HCEC 1CT (cell line): ENCODE results near the gene PSG11.
"Not testable (repeated sequence)": the region's sequence is repeated elsewhere in the genome, so short reads cannot be mapped to it uniquely, and the experiment has no call there.

ENCODE experiments used
- DNase-seq: peaks from one replicate; pipeline ENCODE4 v3.0.0-alpha.2; 2017

Gene PSG11

DNA sequence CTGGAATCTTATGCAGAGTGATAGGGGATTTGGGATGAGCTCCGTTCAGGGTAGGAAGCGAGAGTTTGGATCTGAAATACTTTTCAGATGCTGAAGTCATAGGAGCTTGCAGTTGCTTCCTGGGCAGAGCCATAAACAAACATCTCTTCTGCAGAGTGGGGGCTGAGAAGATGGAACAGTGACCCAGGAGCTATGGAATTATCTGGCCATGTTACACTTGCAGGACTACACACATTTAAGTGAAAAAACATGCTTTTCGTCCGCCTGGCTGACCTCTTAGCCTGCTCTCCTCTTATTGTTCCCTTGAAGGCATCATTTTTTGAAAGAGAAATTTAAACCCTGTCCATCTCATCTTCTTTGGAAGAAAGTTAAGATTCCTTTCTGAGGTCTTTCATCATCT, 40.7 kb downstream of the PSG11 start:
- no peak for DNase-seq

DNA sequence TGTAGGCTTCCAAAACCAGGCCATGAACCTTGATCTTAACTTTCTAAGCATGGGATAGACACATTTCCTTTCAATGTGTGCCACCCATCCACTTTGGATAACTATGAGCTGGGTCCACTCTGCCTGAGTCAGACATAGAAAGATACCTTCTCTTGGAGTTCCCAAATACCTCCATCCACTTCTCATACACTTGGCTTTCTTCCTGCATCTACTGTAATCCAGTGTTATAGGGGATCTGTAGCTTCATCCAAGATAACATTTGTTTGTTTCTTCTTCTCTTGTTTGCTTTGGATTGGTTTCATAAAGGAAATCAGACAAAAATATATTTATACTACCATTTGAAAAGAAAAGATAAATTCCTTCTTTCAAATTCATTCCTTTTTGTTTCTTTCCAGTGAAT, 44.2 kb downstream of the PSG11 start:
- DNase-seq = not testable (repeated sequence)

DNA sequence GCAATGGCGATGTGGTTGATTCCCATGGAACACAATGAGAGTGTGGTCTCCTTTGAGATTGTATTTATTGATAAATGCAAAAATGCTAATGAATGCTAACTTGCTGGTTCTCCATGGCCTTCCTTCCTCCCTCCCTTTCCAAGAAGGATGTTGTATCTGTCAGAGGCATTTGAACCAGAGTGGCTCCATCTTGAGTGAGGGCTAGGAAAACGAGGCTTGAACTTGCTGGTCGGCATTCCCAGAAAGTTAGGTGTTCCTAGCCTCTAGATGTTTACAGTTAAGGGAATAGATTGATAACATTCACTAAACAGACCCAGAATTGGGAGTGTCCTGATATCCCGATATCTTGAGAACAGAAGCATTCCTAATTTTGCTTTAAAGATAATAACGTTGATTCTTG, 54.8 kb downstream of the PSG11 start:
- not testable (repeated sequence) for DNase-seq

DNA sequence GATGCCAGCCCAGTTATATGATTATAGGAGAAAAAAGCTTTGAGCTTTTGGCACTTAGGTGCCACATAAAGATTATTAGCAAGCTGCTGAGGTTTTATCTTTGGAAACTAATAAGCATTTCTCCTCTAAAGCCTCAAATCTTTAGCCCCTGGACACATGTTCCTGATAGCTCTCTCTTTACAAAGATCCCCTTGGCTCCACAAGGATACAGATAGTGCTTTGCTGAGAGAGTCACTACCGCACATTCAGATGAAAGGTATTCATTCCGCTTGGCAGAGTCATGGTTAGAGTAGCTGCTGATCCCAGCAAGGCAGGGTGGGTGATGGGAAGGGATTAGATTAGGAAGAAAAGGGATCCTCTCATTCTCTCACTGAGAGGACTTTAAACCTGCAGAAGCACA, 61.1 kb downstream of the PSG11 start:
- DNase-seq = peak; percentile 89

DNA sequence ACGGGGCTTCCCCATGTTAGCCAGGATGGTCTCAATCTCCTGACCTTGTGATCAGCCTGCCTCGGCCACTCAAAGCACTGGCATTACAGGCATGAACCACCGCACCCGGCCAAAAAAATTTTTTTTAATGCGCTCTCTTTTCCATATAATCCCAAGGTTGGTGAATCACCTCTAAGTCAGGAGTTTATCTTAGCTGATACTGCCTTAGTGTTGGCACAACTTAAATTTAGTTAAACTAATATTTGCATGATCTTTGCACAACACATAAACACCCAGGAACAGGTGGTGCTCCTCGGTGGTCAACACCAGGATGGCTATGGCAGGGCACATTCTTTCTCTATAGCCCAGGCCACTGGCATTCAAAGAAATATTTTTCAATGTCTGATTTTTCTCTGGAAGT, 65.2 kb downstream of the PSG11 start:
- no peak for DNase-seq
